CD4-positive, CD25-positive, alpha-beta regulatory T cell (primary cell): ENCODE measurements around the gene SLC35D1. TPM values are rescaled to one million over a fixed set of nuclear protein-coding genes. Genes with fewer than 3 reads are reported as not detected.

Experiments
- ATAC-seq, 2 donors: fragments of 150-1000 bp; cut with Tn5 transposase; one replicate each; pipeline ENCODE4 v1.10.0; 2021; ENCODE audit warnings: low read depth in 2 of 2, moderate number of reproducible peaks in 2 of 2, moderate library complexity in 1 of 2
- DNase-seq, 3 donors: peaks; one replicate each; pipeline versions ENCODE4 v3.0.0 to v3.0.0-alpha.2; 2012 to 2022; ENCODE audit warnings: mixed read lengths in 1 of 3
- H3K27ac ChIP-seq: one replicate; pipeline ENCODE4 v1.7.0; 2013; ENCODE audit warnings: mild to moderate bottlenecking, low read length; ENCODE audit not compliant: insufficient read depth, poor library complexity, severe bottlenecking
- H3K27me3 ChIP-seq: one replicate; pipeline ENCODE4 v1.7.0; 2013; ENCODE audit warnings: low read length; ENCODE audit not compliant: control insufficient read depth, insufficient read depth
- H3K36me3 ChIP-seq: one replicate; pipeline ENCODE4 v1.7.0; 2013; ENCODE audit warnings: mild to moderate bottlenecking, low read length, moderate library complexity; ENCODE audit not compliant: control insufficient read depth, insufficient read depth
- H3K4me1 ChIP-seq: 2 replicates; pipeline ENCODE4 v1.7.0; 2013; ENCODE audit warnings: mild to moderate bottlenecking, low read length; ENCODE audit not compliant: insufficient read depth, control insufficient read depth, poor library complexity, severe bottlenecking
- H3K4me3 ChIP-seq: one replicate; pipeline ENCODE4 v1.7.0; 2013; ENCODE audit warnings: low read depth, mild to moderate bottlenecking, low read length, moderate library complexity
- H3K9me3 ChIP-seq, 2 experiments: 1 replicate in 1 of 2; 2 replicates in 1 of 2; pipeline ENCODE4 v1.7.0; 2013; ENCODE audit warnings: low read length in 2 of 2, mild to moderate bottlenecking in 1 of 2, moderate library complexity in 1 of 2; ENCODE audit not compliant: control insufficient read depth in 2 of 2
- H3K27ac Mint-ChIP-seq, 3 donors: one replicate each; pipeline ENCODE4 v1.8.0; 2020 to 2022; ENCODE audit warnings: mild to moderate bottlenecking in 3 of 3, mixed read lengths in 3 of 3, moderate library complexity in 2 of 3
- H3K27me3 Mint-ChIP-seq: one replicate; pipeline ENCODE4 v1.8.0; 2022; ENCODE audit warnings: mild to moderate bottlenecking, mixed read lengths
- H3K36me3 Mint-ChIP-seq: one replicate; pipeline ENCODE4 v1.8.0; 2020; ENCODE audit warnings: mixed read lengths
- H3K4me1 Mint-ChIP-seq, 4 donors: one replicate each; pipeline ENCODE4 v1.8.0; 2020 to 2022; ENCODE audit warnings: mixed read lengths in 4 of 4, mild to moderate bottlenecking in 1 of 4
- H3K4me3 Mint-ChIP-seq, 4 donors: one replicate each; pipeline ENCODE4 v1.8.0; 2020 to 2022; ENCODE audit warnings: mild to moderate bottlenecking in 4 of 4, mixed read lengths in 4 of 4, moderate library complexity in 3 of 4
- H3K9me3 Mint-ChIP-seq, 7 donors: one replicate each; pipeline ENCODE4 v1.8.0; 2020 to 2022; ENCODE audit warnings: mixed read lengths in 7 of 7, mild to moderate bottlenecking in 3 of 7, moderate library complexity in 2 of 7
- polyA plus RNA-seq, 4 donors: library from polyadenylated mRNA; unstranded; fragments of 300-500 nt; fragmentation: Illumina TruSeq; gene quantifications; one replicate each; pipeline ENCODE4 v1.2.3, GENCODE V29; 2021
- total RNA-seq: library from RNA; stranded (reverse); gene quantifications from one replicate; pipeline ENCODE4 v1.2.3, GENCODE V29; 2022

Gene SLC35D1
- total and polyA plus RNA-seq, 5 donors from 2014 or later: 5.3 to 16.7 (median 8.4) TPM

DNA sequence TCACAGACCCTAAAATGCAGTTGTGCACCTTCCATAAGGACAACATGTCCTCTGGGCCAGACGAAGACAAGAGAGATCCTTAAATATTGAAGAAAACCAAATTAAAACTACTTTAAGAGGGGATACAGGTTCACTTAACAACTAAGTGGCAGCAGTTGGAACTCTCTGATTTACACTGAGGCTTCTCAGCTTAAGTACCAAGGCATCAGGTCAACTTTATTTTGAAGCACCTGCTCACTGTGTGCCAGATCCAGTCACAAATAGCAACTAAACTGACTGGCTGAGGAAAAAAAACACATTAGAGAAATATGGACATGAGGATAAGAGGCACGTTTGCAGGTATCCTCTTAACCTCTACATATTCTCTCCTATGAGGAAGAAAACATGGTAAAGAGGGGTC, 33.2 kb downstream of the SLC35D1 start:
- H3K9me3 Mint-ChIP-seq: no peaks in the 10 kb centered on the region
- H3K4me3 Mint-ChIP-seq: no peak overlapping the region
- peaks cover 47% of the 10 kb centered on the region for H3K36me3 Mint-ChIP-seq
- ATAC-seq (no peak), DNase-seq (no peak)
- H3K9me3 ChIP-seq: no peaks in the 10 kb centered on the region
- H3K27ac ChIP-seq: no peak overlapping the region
- H3K4me1 Mint-ChIP-seq: peaks cover 0 to 15% (median 5%) of the 10 kb centered on the region in 4 donors
- no peaks in the 10 kb centered on the region for H3K27me3 Mint-ChIP-seq
- no peak overlapping the region for H3K4me3 ChIP-seq
- H3K27me3 ChIP-seq: no peaks in the 10 kb centered on the region
- H3K27ac Mint-ChIP-seq: no peak overlapping the region
- H3K36me3 ChIP-seq: peaks cover 46% of the 10 kb centered on the region
- no peaks in the 10 kb centered on the region for H3K4me1 ChIP-seq

DNA sequence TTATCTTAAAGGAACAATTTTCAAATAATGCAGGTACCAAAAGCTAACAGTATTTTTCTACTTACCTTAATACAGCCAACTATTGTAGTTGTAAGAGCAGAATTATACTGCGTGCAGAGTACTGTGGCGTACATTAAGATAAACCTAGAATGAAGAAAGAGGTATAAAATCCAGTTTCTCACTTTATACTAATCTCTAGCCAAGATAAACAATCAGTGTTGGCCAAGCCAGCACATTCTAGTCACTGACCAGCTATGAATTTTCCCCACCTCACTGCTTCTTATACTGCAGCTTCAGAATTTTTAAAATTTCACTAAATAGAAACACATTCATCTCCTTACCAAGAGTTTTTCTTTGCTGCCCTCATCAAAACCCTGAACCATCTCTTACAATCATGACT, 33.6 kb downstream of the SLC35D1 start:
- H3K36me3 ChIP-seq: peaks cover 46% of the 10 kb centered on the region
- H3K9me3 ChIP-seq: no peaks in the 10 kb centered on the region
- Mint-ChIP-seq H3K27me3 (no peaks in the 10 kb centered on the region), H3K36me3 (peaks cover 46% of the 10 kb centered on the region), H3K9me3 (no peaks in the 10 kb centered on the region), H3K4me3 (no peak overlapping the region), H3K4me1 (peaks cover 0 to 15% (median 4%) of the 10 kb centered on the region in 4 donors), H3K27ac (no peak overlapping the region)
- no peak for ATAC-seq
- no peak overlapping the region for H3K27ac ChIP-seq
- DNase-seq: no peak
- H3K27me3 ChIP-seq: no peaks in the 10 kb centered on the region
- H3K4me3 ChIP-seq: no peak overlapping the region
- H3K4me1 ChIP-seq: no peaks in the 10 kb centered on the region

DNA sequence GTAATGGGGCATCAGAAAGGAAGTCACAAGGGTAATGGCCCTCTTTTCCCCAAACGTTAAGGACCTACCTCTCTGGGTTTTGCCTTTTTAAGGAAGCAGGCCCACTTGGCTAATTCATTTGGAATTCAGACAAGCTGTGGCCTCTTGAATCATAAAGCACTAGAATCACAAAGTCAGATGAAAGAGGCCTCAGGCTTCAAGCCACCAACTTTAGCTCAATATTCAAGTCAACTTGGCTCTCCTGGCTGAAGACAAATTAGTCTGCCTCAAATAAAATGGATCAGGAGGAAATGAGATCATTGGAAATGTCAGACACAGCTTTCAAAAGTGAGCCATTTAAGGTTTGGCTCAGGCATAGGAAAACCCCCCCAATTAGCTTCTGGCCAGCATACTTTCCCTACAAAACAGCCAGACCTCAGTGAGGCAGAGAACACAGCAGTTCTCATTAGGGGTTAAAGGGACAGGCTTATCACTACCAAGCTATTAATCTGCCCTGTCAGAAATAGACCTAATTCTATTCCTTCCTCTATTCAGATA, 34.3 kb downstream of the SLC35D1 start:
- Mint-ChIP-seq H3K4me1 (peaks cover 0 to 15% (median 4%) of the 10 kb centered on the region in 4 donors), H3K9me3 (no peaks in the 10 kb centered on the region), H3K4me3 (no peak overlapping the region), H3K36me3 (peaks cover 40% of the 10 kb centered on the region), H3K27me3 (no peaks in the 10 kb centered on the region), H3K27ac (no peak overlapping the region)
- ATAC-seq: no peak
- H3K4me1 ChIP-seq: no peaks in the 10 kb centered on the region
- peaks cover 43% of the 10 kb centered on the region for H3K36me3 ChIP-seq
- H3K4me3 ChIP-seq: no peak overlapping the region
- H3K27ac ChIP-seq: no peak overlapping the region
- H3K9me3 ChIP-seq: peaks cover 0 to 1% of the 10 kb centered on the region in 2 experiments
- no peaks in the 10 kb centered on the region for H3K27me3 ChIP-seq
- DNase-seq: no peak

DNA sequence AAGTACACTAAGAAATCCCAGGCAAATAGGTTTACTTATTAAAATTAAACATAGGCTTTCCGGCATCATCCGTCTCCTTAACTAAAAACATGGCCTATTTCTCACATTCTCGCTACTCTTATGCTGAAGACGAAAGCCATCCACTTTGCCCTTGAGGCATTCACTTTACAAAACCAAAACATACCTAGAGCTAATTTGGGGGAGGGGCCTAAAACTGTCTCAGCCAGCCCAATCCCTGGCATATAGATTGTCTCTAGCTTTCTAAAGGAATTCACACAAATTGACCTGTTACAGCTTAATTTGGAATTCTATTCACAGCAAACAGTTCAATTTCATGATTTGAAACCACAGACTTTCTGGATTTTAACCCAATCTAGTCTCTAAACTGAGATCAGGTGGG, 34.8 kb downstream of the SLC35D1 start:
- Mint-ChIP-seq H3K27ac (no peak overlapping the region), H3K4me1 (peaks cover 2 to 15% (median 5%) of the 10 kb centered on the region in 4 donors), H3K27me3 (no peaks in the 10 kb centered on the region), H3K36me3 (peaks cover 36% of the 10 kb centered on the region), H3K4me3 (no peak overlapping the region), H3K9me3 (no peaks in the 10 kb centered on the region)
- no peak for DNase-seq
- Histone ChIP-seq H3K27ac (no peak overlapping the region), H3K36me3 (peaks cover 41% of the 10 kb centered on the region), H3K9me3 (peaks cover 0 to 1% of the 10 kb centered on the region in 2 experiments), H3K4me3 (no peak overlapping the region), H3K27me3 (no peaks in the 10 kb centered on the region), H3K4me1 (no peaks in the 10 kb centered on the region)
- no peak for ATAC-seq

DNA sequence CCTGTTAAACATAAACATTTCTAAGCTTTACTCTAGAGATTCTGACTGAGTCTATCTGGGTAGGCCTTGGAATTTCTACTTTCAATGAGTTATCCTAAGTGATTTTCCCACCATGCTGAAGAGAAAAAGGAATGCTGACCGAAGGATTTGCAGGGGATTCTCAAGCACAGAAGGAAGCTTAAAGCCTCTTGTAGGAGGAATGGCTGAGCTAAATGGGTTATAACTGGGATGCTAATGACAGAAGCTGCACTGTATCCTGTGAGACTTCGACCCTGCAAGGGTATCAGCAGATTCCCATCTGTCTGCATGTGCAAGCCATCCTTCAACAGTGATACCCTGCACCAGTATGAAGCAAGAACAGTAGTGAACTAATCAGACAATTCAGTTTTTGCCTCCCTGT, 35.4 kb downstream of the SLC35D1 start:
- Mint-ChIP-seq H3K27me3 (no peaks in the 10 kb centered on the region), H3K27ac (no peak overlapping the region), H3K9me3 (no peaks in the 10 kb centered on the region), H3K4me1 (peaks cover 6 to 15% (median 7%) of the 10 kb centered on the region in 4 donors), H3K4me3 (no peak overlapping the region), H3K36me3 (peaks cover 35% of the 10 kb centered on the region)
- no peaks in the 10 kb centered on the region for H3K27me3 ChIP-seq
- H3K4me1 ChIP-seq: no peaks in the 10 kb centered on the region
- H3K4me3 ChIP-seq: no peak overlapping the region
- ATAC-seq (no peak), DNase-seq (no peak)
- H3K27ac ChIP-seq: no peak overlapping the region
- peaks cover 0 to 1% of the 10 kb centered on the region in 2 experiments for H3K9me3 ChIP-seq
- peaks cover 39% of the 10 kb centered on the region for H3K36me3 ChIP-seq

DNA sequence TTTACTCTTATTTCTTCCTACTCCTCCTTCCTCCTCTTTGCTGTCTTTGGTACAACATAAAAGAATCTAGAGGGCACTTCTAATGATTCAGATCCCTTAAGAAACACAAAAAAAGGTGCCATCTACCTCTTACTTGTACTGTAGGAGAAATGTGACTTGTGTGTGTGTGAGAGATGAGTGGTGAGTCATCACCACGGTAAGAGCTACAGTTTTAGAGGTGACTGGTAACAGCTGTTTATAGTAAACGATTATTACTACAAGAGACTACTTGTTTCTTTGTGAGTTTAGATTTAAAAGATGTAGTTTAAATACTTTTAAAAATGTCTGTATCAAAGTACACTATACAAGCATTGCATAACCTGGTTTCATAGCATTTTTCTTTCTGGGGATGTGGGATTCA, 40.4 kb downstream of the SLC35D1 start:
- peak in 1 of 3 donors; percentile 47 for DNase-seq
- H3K27me3 Mint-ChIP-seq: no peaks in the 10 kb centered on the region
- H3K4me1 Mint-ChIP-seq: peaks cover 5 to 23% (median 9%) of the 10 kb centered on the region in 4 donors
- H3K36me3 ChIP-seq: peaks cover 36% of the 10 kb centered on the region
- no peaks in the 10 kb centered on the region for H3K4me1 ChIP-seq
- no peak overlapping the region for H3K27ac ChIP-seq
- no peaks in the 10 kb centered on the region for H3K27me3 ChIP-seq
- peaks cover 0 to 1% of the 10 kb centered on the region in 2 experiments for H3K9me3 ChIP-seq
- peak overlapping the region in 2 of 3 donors; percentile 52 to 65 for H3K27ac Mint-ChIP-seq
- peak; percentile 59 to 71 for ATAC-seq
- no peak overlapping the region for H3K4me3 ChIP-seq
- peaks cover 0 to 1% (median 0%) of the 10 kb centered on the region in 7 donors for H3K9me3 Mint-ChIP-seq
- H3K4me3 Mint-ChIP-seq: no peak overlapping the region
- H3K36me3 Mint-ChIP-seq: peaks cover 40% of the 10 kb centered on the region

DNA sequence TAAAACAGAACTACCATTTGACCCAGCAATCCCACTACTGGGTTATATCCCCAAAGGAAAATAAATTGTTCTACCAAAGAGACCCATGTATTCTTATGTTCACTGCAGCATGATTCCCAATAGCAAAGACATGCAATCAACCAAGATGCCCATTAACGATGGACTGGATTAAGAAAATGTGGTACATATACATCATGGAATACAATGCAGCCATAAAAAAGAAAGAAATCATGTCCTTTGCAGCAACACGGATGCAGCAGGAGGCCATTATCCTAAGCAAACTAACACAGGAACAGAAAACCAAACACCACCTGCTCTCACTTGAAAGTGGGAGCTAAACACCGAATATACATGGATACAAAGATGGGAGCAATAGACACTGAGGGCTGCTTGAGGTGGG, 44.2 kb downstream of the SLC35D1 start:
- DNase-seq (no peak), ATAC-seq (no peak)
- Histone ChIP-seq H3K4me1 (no peaks in the 10 kb centered on the region), H3K9me3 (peaks cover 0 to 1% of the 10 kb centered on the region in 2 experiments), H3K36me3 (peaks cover 54% of the 10 kb centered on the region), H3K27me3 (no peaks in the 10 kb centered on the region), H3K27ac (no peak overlapping the region), H3K4me3 (no peak overlapping the region)
- Mint-ChIP-seq H3K9me3 (peaks cover 0 to 1% (median 0%) of the 10 kb centered on the region in 7 donors), H3K36me3 (peaks cover 49% of the 10 kb centered on the region), H3K4me1 (peaks cover 5 to 23% (median 12%) of the 10 kb centered on the region in 4 donors), H3K4me3 (no peak overlapping the region), H3K27ac (no peak overlapping the region), H3K27me3 (no peaks in the 10 kb centered on the region)

DNA sequence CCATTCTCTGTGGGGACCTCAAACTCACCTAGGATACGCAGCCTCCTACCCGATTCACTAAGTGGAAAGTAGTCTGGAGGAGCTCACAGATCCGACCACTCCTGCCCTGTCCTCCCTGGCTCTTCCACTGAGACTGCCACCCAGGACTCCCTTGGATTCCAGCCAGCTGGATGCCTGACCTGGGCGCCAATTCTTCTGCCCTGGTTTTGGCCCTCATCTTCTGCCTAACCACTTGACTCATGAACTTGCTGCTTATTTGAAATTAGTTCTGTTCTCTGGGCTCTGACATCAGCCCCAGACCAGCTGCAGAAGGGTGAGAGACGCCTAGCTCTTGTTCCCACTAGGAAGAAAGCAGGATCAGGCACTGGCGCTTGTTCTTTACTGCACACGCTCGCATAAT, 48.9 kb downstream of the SLC35D1 start:
- Histone ChIP-seq H3K4me1 (no peaks in the 10 kb centered on the region), H3K9me3 (no peaks in the 10 kb centered on the region), H3K27me3 (no peaks in the 10 kb centered on the region), H3K36me3 (peaks cover 76% of the 10 kb centered on the region), H3K27ac (no peak overlapping the region), H3K4me3 (no peak overlapping the region)
- Mint-ChIP-seq H3K36me3 (peaks cover 47% of the 10 kb centered on the region), H3K27ac (peak overlapping the region in 2 of 3 donors; percentile 59 to 72), H3K9me3 (peaks cover 0 to 1% (median 0%) of the 10 kb centered on the region in 7 donors), H3K4me3 (no peak overlapping the region), H3K4me1 (peaks cover 0 to 13% (median 7%) of the 10 kb centered on the region in 4 donors), H3K27me3 (no peaks in the 10 kb centered on the region)
- ATAC-seq (no peak), DNase-seq (no peak)
